Glutamatergic neuron (in vitro differentiated cells): Measurements from ENCODE around the gene ZSCAN5B. TPM values are rescaled to one million over a fixed set of nuclear protein-coding genes. Genes with fewer than 3 reads are reported as not detected.

Experiments used
- DNase-seq: peaks from one replicate; pipeline ENCODE4 v3.0.0; 2022
- H3K27ac Mint-ChIP-seq: one replicate; pipeline ENCODE4 v1.8.0; 2020; ENCODE audit warnings: mild to moderate bottlenecking, mixed read lengths, inconsistent platforms; ENCODE audit not compliant: unreplicated experiment
- H3K27me3 Mint-ChIP-seq: one replicate; pipeline ENCODE4 v1.8.0; 2020; ENCODE audit warnings: mild to moderate bottlenecking, moderate library complexity, mixed read lengths, inconsistent platforms; ENCODE audit not compliant: unreplicated experiment
- H3K36me3 Mint-ChIP-seq: one replicate; pipeline ENCODE4 v1.8.0; 2020; ENCODE audit warnings: mild to moderate bottlenecking, mixed read lengths, inconsistent platforms; ENCODE audit not compliant: unreplicated experiment
- H3K4me1 Mint-ChIP-seq: one replicate; pipeline ENCODE4 v1.8.0; 2020; ENCODE audit warnings: mild to moderate bottlenecking, low read depth, mixed read lengths, inconsistent platforms; ENCODE audit not compliant: unreplicated experiment
- H3K4me3 Mint-ChIP-seq: one replicate; pipeline ENCODE4 v1.8.0; 2020; ENCODE audit warnings: mild to moderate bottlenecking, mixed read lengths, inconsistent platforms; ENCODE audit not compliant: unreplicated experiment
- H3K9me3 Mint-ChIP-seq: one replicate; pipeline ENCODE4 v1.8.0; 2020; ENCODE audit warnings: mild to moderate bottlenecking, moderate library complexity, mixed read lengths, inconsistent platforms; ENCODE audit not compliant: unreplicated experiment
- CTCF ChIP-seq: fragments of 200-600 bp; sonication (generic); IDR thresholded peaks from one replicate; pipeline ENCODE4 v1.5.0; 2021; ENCODE audit not compliant: partially characterized antibody, unreplicated experiment
- total RNA-seq: library from RNA; stranded (reverse); fragmentation: NEBNext Ultra II Directional; extraction: Animal tissue kit (Norgen Biotek cat#: 25700); gene quantifications from one replicate; pipeline ENCODE4 v1.2.1, GENCODE V29; 2021; ENCODE audit not compliant: unreplicated experiment

The ZSCAN5B gene
- total RNA-seq, 1 donor from 2014 or later = not detected

GRCh38 chr19:56158170-56158757, 39.3 kb downstream of the ZSCAN5B start:
- Mint-ChIP-seq H3K9me3 (peaks cover 14% of the 10 kb centered on the region), H3K4me3 (no peak overlapping the region), H3K4me1 (peaks cover 13% of the 10 kb centered on the region), H3K27ac (no peak overlapping the region), H3K27me3 (peaks cover 2% of the 10 kb centered on the region), H3K36me3 (peaks cover 20% of the 10 kb centered on the region)
- no peak for DNase-seq
- TF ChIP-seq CTCF = no peak

- Mint-ChIP-seq H3K9me3 (peaks cover 11% of the 10 kb centered on the region), H3K4me3 (no peak overlapping the region), H3K36me3 (peaks cover 20% of the 10 kb centered on the region), H3K27ac (no peak overlapping the region), H3K4me1 (peaks cover 20% of the 10 kb centered on the region), H3K27me3 (peaks cover 2% of the 10 kb centered on the region)
- TF ChIP-seq CTCF = no peak
- no peak for DNase-seq
These were observed 40.8 kb downstream of the ZSCAN5B start for GRCh38 chr19:56156768-56157167.

GRCh38 chr19:56155124-56155687, 42.4 kb downstream of the ZSCAN5B start:
- Mint-ChIP-seq H3K4me3 (no peak overlapping the region), H3K4me1 (peaks cover 20% of the 10 kb centered on the region), H3K9me3 (peaks cover 17% of the 10 kb centered on the region), H3K27ac (peak overlapping the region; percentile 22), H3K36me3 (peaks cover 22% of the 10 kb centered on the region), H3K27me3 (peaks cover 2% of the 10 kb centered on the region)
- TF ChIP-seq CTCF = no peak
- peak; percentile 43 for DNase-seq

GRCh38 chr19:56153507-56153906, 44.1 kb downstream of the ZSCAN5B start:
- H3K4me1 Mint-ChIP-seq = peaks cover 22% of the 10 kb centered on the region
- no peak for DNase-seq
- peaks cover 15% of the 10 kb centered on the region for H3K9me3 Mint-ChIP-seq
- H3K4me3 Mint-ChIP-seq = peak overlapping the region; percentile 49
- peaks cover 4% of the 10 kb centered on the region for H3K27me3 Mint-ChIP-seq
- peaks cover 30% of the 10 kb centered on the region for H3K36me3 Mint-ChIP-seq
- no peak for TF ChIP-seq CTCF
- peak overlapping the region; percentile 86 for H3K27ac Mint-ChIP-seq

- Mint-ChIP-seq H3K27me3 (peaks cover 4% of the 10 kb centered on the region), H3K4me3 (peak overlapping the region; percentile 57), H3K27ac (peak overlapping the region; percentile 91), H3K9me3 (peaks cover 15% of the 10 kb centered on the region), H3K4me1 (peaks cover 22% of the 10 kb centered on the region), H3K36me3 (peaks cover 28% of the 10 kb centered on the region)
- no peak for TF ChIP-seq CTCF
- DNase-seq = no peak
These were observed 44.9 kb downstream of the ZSCAN5B start for GRCh38 chr19:56152644-56153043.
